CD14-positive monocyte (primary cell): ENCODE measurements around the gene STRN3. TPM values are rescaled to one million over a fixed set of nuclear protein-coding genes. Genes with fewer than 3 reads are reported as not detected.

Experiments
- DNase-seq, 3 donors: peaks; one replicate each; pipeline ENCODE4 v3.0.0-alpha.2; 2011 to 2022
- H2AFZ ChIP-seq: 2 replicates; pipeline ENCODE4 v1.6.0; 2012; ENCODE audit warnings: mild to moderate bottlenecking, low read depth, low read length, inconsistent platforms; ENCODE audit not compliant: insufficient read depth, poor library complexity, severe bottlenecking
- H3K27ac ChIP-seq, 2 donors: 1 replicate in 1 of 2; 2 replicates in 1 of 2; pipeline ENCODE4 v1.5.1; 2012 to 2013; ENCODE audit warnings: low read length in 2 of 2, control low read depth in 1 of 2, inconsistent platforms in 1 of 2, low read depth in 1 of 2, mild to moderate bottlenecking in 1 of 2
- H3K27me3 ChIP-seq, 2 donors: one replicate each; pipeline versions ENCODE4 v1.6.0 to v1.6.1; 2011 to 2013; ENCODE audit warnings: low read length in 2 of 2; ENCODE audit not compliant: control insufficient read depth in 2 of 2, insufficient read depth in 2 of 2
- H3K36me3 ChIP-seq, 2 donors: replicated peaks in 1 of 2; 1 replicate in 1 of 2; 2 replicates in 1 of 2; pipeline versions ENCODE4 v1.5.1 to v1.6.1; 2012 to 2013; ENCODE audit warnings: low read length in 2 of 2, control low read depth in 1 of 2, inconsistent platforms in 1 of 2, mild to moderate bottlenecking in 1 of 2; ENCODE audit not compliant: insufficient read depth in 2 of 2, control insufficient read depth in 1 of 2
- H3K4me1 ChIP-seq, 2 donors: 1 replicate in 1 of 2; 2 replicates in 1 of 2; pipeline versions ENCODE4 v1.5.1 to v1.6.1; 2012 to 2013; ENCODE audit warnings: low read length in 2 of 2, control low read depth in 1 of 2, inconsistent platforms in 1 of 2, mild to moderate bottlenecking in 1 of 2, moderate library complexity in 1 of 2; ENCODE audit not compliant: insufficient read depth in 2 of 2, control insufficient read depth in 1 of 2
- H3K4me2 ChIP-seq: replicated peaks from 2 replicates; pipeline ENCODE3; 2012; ENCODE audit warnings: low read length, moderate library complexity, mild to moderate bottlenecking; ENCODE audit not compliant: poor library complexity, severe bottlenecking; ENCODE audit errors: extremely low read depth
- H3K4me3 ChIP-seq, 3 experiments: fragments of 200-600 bp in 1 of 3; sonication (generic) in 1 of 3; replicated peaks in 1 of 3; 1 replicate in 2 of 3; 2 replicates in 1 of 3; pipeline ENCODE4 v1.5.1; 2011 to 2013; ENCODE audit warnings: low read length in 3 of 3, mild to moderate bottlenecking in 3 of 3, control low read depth in 2 of 3, low read depth in 2 of 3, inconsistent platforms in 1 of 3, moderate library complexity in 1 of 3
- H3K79me2 ChIP-seq: 2 replicates; pipeline ENCODE4 v1.6.0; 2012; ENCODE audit warnings: mild to moderate bottlenecking, control low read depth, inconsistent platforms, low read length, moderate library complexity; ENCODE audit not compliant: insufficient read depth
- H3K9ac ChIP-seq: 2 replicates; pipeline ENCODE4 v1.6.0; 2017; ENCODE audit warnings: low read length, mild to moderate bottlenecking; ENCODE audit not compliant: insufficient read depth, poor library complexity, severe bottlenecking
- H3K9me3 ChIP-seq, 2 donors: replicated peaks in 1 of 2; 1 replicate in 1 of 2; 2 replicates in 1 of 2; pipeline versions ENCODE4 v1.5.1 to v1.6.1; 2012 to 2013; ENCODE audit warnings: low read length in 2 of 2, control low read depth in 1 of 2; ENCODE audit not compliant: control insufficient read depth in 1 of 2, insufficient read depth in 1 of 2
- H4K20me1 ChIP-seq: 2 replicates; pipeline ENCODE4 v1.6.0; 2012; ENCODE audit warnings: mild to moderate bottlenecking, low read length, control low read depth, moderate library complexity; ENCODE audit not compliant: insufficient read depth
- H3K27ac Mint-ChIP-seq, 7 donors: one replicate each; pipeline ENCODE4 v1.8.0; 2020; ENCODE audit warnings: mild to moderate bottlenecking in 7 of 7, mixed read lengths in 7 of 7, moderate library complexity in 6 of 7, inconsistent platforms in 2 of 7
- H3K27me3 Mint-ChIP-seq, 3 donors: one replicate each; pipeline ENCODE4 v1.8.0; 2021 to 2022; ENCODE audit warnings: low read depth in 3 of 3, mild to moderate bottlenecking in 3 of 3, mixed read lengths in 3 of 3, moderate library complexity in 3 of 3, inconsistent platforms in 1 of 3
- H3K36me3 Mint-ChIP-seq, 2 donors: one replicate each; pipeline ENCODE4 v1.8.0; 2020; ENCODE audit warnings: mixed read lengths in 2 of 2, inconsistent platforms in 1 of 2, mild to moderate bottlenecking in 1 of 2
- H3K4me1 Mint-ChIP-seq: one replicate; pipeline ENCODE4 v1.8.0; 2020; ENCODE audit warnings: mild to moderate bottlenecking, mixed read lengths
- H3K4me3 Mint-ChIP-seq, 2 donors: one replicate each; pipeline ENCODE4 v1.8.0; 2020; ENCODE audit warnings: mild to moderate bottlenecking in 2 of 2, mixed read lengths in 2 of 2, moderate library complexity in 1 of 2
- H3K9me3 Mint-ChIP-seq, 7 donors: one replicate each; pipeline ENCODE4 v1.8.0; 2020 to 2022; ENCODE audit warnings: mixed read lengths in 7 of 7, mild to moderate bottlenecking in 6 of 7, moderate library complexity in 6 of 7, inconsistent platforms in 2 of 7
- WGBS: methylation state at CpG from one replicate; pipeline ENCODE4 v1.1.5; 2013; ENCODE audit warnings: missing lambda C conversion rate; ENCODE audit not compliant: insufficient coverage; 5-methylcytosine and 5-hydroxymethylcytosine counted together
- intact Hi-C, 2 donors: fragments of 100-400 bp; cut with micrococcal nuclease; formaldehyde crosslinking; loops; one replicate each; pipeline versions ENCODE4 v1.15.0 to v1.15.1; 2023
- polyA plus RNA-seq, 3 donors: library from polyadenylated mRNA; depleted of rRNA in 1 of 3; unstranded in 2 of 3; stranded (reverse) in 1 of 3; fragments of 300-500 nt in 2 of 3; fragments of >200 nt in 1 of 3; fragmentation: Illumina TruSeq in 2 of 3; gene quantifications; 1 replicate in 2 of 3; 2 replicates in 1 of 3; pipeline ENCODE4 v1.2.3, GENCODE V29; 2012 to 2021
- TF ChIP-seq, protein P1 (sequence below): fragments of 200-600 bp; IDR thresholded peaks from one replicate; pipeline ENCODE4 v1.8.0; 2022; ENCODE audit warnings: antibody characterized with exemption, mild to moderate bottlenecking

The STRN3 gene
- polyA plus RNA-seq, 3 donors = 1.0 to 12.0 (median 3.8) TPM

DNA sequence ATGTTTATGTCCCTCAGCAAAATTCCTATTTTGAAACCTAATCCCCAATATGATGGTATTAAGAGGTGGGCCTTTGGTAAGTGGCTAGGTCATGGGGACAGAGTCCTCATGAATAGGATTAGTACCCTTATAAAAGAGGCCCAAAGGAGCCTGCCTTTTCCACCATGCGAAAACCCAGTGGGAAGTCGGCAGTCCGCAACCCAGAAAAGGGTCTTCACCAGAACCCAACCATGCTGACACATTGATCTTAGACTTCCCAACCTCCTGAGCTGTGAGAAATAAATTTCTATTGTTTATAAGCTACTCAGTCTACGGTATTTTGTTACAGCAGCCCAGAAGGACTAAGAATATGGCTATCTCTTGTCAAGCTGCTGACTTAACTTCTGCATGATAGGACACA, 85.3 kb downstream of the STRN3 start:
- DNase-seq = no peak
- no peak overlapping the region for H3K4me3 Mint-ChIP-seq
- H3K36me3 Mint-ChIP-seq = peaks cover 54 to 62% of the 10 kb centered on the region in 2 donors
- H3K4me3 ChIP-seq = no peak overlapping the region
- H3K27ac ChIP-seq = no peak overlapping the region
- no peaks in the 10 kb centered on the region for H3K79me2 ChIP-seq
- intact Hi-C loops = no loop called here
- H3K9ac ChIP-seq = no peak overlapping the region
- TF ChIP-seq, protein P1, sequence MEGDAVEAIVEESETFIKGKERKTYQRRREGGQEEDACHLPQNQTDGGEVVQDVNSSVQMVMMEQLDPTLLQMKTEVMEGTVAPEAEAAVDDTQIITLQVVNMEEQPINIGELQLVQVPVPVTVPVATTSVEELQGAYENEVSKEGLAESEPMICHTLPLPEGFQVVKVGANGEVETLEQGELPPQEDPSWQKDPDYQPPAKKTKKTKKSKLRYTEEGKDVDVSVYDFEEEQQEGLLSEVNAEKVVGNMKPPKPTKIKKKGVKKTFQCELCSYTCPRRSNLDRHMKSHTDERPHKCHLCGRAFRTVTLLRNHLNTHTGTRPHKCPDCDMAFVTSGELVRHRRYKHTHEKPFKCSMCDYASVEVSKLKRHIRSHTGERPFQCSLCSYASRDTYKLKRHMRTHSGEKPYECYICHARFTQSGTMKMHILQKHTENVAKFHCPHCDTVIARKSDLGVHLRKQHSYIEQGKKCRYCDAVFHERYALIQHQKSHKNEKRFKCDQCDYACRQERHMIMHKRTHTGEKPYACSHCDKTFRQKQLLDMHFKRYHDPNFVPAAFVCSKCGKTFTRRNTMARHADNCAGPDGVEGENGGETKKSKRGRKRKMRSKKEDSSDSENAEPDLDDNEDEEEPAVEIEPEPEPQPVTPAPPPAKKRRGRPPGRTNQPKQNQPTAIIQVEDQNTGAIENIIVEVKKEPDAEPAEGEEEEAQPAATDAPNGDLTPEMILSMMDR = no peak
- no peak overlapping the region for H3K4me2 ChIP-seq
- H3K9me3 Mint-ChIP-seq = no peaks in the 10 kb centered on the region
- H3K27me3 Mint-ChIP-seq = no peaks in the 10 kb centered on the region
- H3K36me3 ChIP-seq = peaks cover 45 to 76% of the 10 kb centered on the region in 2 donors
- H3K27me3 ChIP-seq = no peaks in the 10 kb centered on the region
- H3K27ac Mint-ChIP-seq = no peak overlapping the region
- no peaks in the 10 kb centered on the region for H4K20me1 ChIP-seq
- H2AFZ ChIP-seq = no peak overlapping the region
- WGBS = no CpG with 5 or more reads among the region's 4 CpGs
- H3K4me1 ChIP-seq = no peaks in the 10 kb centered on the region
- no peaks in the 10 kb centered on the region for H3K4me1 Mint-ChIP-seq
- no peaks in the 10 kb centered on the region for H3K9me3 ChIP-seq

DNA sequence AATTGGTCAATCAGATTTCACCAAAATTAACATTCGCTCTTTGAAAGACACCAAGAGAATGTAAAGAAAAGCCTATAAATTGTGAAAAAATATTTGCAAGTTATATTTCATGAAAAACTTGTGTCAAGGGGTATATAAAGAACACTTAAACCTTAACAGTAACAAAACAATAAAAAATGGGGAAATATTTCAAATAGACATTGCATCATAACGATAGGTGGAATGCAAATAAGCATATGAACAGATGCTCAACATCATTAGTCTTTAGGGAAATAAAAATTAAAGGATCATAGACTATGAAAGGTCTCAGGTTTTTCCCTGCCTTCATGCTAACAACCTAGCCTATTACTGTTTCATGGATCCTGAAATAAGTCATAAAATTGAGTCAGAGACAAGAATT, 87.6 kb downstream of the STRN3 start:
- Histone ChIP-seq H3K9me3 (no peaks in the 10 kb centered on the region), H3K36me3 (peaks cover 51 to 82% of the 10 kb centered on the region in 2 donors), H3K4me1 (no peaks in the 10 kb centered on the region), H3K27ac (no peak overlapping the region), H3K9ac (no peak overlapping the region), H3K4me3 (no peak overlapping the region), H4K20me1 (no peaks in the 10 kb centered on the region), H3K79me2 (no peaks in the 10 kb centered on the region), H2AFZ (no peak overlapping the region), H3K27me3 (no peaks in the 10 kb centered on the region), H3K4me2 (no peak overlapping the region)
- Mint-ChIP-seq H3K36me3 (peaks cover 60 to 62% of the 10 kb centered on the region in 2 donors), H3K27me3 (no peaks in the 10 kb centered on the region), H3K4me1 (no peaks in the 10 kb centered on the region), H3K9me3 (no peaks in the 10 kb centered on the region), H3K27ac (no peak overlapping the region), H3K4me3 (no peak overlapping the region)
- TF ChIP-seq, protein P1 = no peak
- WGBS = no CpG with 5 or more reads among the region's 2 CpGs
- DNase-seq = no peak
- intact Hi-C loops = no loop called here
